HG03342 (cell line): ENCODE measurements around the gene TYMP.

Experiments
- ATAC-seq: cut with Tn5 transposase; IDR thresholded peaks from one replicate; pipeline ENCODE4 v1.9.1; 2021; ENCODE audit warnings: mild to moderate bottlenecking, moderate library complexity; ENCODE audit not compliant: unreplicated experiment

TYMP gene, protein sequence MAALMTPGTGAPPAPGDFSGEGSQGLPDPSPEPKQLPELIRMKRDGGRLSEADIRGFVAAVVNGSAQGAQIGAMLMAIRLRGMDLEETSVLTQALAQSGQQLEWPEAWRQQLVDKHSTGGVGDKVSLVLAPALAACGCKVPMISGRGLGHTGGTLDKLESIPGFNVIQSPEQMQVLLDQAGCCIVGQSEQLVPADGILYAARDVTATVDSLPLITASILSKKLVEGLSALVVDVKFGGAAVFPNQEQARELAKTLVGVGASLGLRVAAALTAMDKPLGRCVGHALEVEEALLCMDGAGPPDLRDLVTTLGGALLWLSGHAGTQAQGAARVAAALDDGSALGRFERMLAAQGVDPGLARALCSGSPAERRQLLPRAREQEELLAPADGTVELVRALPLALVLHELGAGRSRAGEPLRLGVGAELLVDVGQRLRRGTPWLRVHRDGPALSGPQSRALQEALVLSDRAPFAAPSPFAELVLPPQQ

DNA sequence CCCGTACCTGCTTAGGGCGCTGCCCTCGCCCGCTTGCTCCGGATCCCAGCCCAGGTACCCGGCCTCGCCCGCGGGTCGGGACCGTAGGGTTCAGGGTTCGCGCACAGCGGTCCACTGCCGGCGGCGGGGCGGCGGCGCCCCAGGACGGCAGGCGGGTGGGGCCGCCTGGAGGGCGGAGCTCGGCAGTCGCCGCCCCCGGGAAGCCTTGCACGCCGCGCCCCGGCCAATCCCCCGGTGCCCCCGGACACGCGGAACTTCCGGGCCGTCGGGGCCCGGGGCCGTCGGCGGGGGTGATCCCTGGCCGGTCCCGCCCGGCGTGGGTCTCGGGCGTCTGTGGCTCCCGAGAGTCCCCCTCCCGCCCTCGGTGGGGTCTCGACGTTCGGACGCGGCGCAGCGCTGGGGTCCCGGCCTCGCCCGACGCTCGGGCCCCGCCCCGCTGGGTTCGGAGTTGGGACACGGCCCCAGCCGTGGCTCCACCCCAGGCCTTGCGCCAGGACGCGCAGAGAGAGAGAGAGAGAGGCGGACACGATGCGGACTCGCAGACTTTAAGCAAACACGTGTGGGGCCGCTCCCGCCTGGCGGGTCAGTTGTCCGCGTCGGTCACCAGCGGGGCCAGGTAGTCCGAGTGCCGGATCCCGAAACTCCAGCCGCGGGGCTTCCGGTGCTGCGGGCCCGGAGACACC, at the start of gene TYMP:
Gene TYMP, minus strand, starts transcription at position 116 of the 683 bp plus-strand sequence. CDS start 303 bp downstream, outside the sequence.
- ATAC-seq = peak; percentile 17

DNA sequence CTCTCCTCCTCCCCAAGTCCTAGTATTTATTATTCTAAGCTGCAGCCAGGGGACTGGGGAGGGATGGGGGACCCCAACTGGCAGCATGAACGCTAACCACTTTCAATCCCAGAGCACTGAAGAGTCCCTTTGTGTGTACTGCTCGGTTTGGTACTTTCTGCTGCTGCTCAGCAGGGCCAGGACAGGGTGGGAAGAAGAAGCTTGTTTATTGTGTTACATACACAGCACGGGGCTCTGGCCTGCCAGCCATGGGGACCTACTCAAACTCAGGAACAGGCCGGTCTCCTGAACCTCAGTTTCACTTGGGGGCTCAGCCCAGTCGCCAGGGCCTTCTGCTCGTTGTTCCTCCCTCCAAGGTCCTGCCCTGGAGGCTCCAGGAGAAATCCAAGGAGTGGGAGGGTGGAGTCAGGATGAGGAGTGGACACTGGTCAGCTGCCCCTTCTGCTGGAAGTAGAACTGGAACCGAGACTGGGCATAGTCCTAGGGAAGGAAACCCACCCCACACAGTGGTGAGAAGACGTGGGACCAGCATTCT, 49.0 kb upstream of the TYMP start:
- no peak for ATAC-seq

DNA sequence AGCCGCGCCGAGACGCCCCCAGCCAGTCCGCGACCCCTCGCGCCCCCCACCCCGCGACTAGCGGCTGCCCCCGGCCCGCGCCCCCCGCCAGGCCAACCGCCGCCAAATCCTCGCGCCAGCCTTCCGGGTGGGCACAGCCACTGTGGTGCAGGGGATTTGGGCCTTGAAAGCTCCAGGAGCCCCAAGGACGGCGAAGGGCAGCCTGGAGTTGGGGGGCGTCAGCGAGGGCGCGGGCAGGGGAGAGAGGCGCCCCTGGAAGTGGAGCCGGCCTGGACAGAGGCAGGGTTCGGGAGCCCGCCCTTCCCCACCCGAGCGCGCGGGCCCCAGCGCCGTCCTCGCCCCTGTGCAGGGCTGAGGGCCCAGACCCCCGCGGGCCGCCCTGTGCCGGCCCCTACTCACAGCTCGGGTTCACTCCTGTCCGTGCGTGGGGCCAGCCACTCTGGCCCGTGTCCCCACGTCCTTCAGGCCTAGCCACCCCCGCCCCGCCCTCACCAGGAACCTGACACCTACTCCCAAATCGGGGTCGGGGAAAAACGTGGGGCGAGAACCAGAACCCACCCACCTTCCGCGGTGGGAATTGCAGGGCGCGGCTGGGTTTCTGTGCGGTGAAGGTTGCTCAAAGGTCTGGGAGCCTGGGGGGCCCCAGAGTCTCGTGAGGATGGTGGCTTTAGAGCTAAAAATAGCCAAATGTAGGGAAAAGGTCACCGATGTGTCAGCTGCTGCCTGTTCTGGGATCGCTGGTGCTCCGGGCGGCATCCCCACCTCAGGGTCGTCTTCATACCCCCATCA, 48.4 kb upstream of the TYMP start, which contains the start of gene CPT1B:
Gene CPT1B, minus strand, starts transcription at position 441 of the 789 bp plus-strand sequence. CDS start 512 bp downstream, outside the sequence.
- ATAC-seq = no peak

DNA sequence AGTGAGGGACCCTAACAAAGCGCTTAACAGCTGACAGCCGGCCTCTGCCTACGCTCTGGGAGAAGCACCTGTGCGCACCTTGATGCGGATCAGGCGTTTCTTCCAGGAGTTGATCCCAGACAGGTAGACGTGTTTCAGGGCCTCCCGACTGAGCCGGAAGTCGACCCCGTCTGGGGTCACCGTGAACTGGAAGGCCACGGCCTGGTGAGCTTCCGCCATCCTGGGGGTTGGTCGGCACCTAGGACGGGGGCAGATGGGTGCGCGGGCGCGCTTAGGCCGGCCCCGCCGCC, 47.8 kb upstream of the TYMP start:
- no peak for ATAC-seq

DNA sequence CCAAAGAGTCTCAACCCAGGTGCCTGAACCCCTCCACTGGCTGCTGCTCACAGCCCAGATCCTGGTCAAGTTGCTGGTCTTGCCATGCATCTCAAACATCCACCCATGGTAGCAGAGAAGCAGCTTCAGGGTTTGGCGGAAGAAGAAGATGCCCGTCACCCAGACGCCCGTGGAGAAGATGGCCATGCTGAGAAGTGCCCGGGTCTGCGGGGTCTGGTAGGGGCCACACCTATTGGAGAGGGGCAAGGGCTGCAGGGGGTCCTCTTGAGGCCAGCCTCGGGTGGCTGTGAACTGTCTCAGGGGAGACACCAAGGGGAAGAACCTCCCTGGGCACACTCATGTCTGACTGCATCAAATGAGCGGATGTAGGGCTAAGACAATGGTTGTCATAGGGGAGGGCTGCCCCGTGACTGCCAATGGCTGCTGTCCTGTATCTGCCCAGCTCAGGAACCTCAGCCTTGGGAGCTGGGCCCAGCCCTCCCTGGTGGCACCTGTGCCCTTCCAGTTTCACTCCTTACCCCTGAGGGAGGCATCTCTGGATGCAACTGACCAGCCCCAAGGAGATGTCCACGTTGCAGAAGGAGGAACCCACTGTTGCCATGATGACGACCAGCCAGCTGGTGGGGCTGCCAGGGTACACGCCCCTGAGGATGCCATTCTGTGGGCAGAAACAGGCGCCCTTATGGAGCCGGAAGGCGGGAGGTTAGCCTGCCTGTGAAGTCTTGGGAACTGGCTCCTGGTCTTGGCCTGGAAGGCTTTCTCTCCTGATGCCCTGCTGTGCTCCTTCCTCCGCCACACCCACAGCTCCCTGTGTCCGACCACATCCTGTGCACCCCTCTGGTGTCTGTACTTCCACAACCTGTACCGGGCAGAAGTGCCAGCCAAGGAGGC, 47.2 kb upstream of the TYMP start:
- no peak for ATAC-seq

DNA sequence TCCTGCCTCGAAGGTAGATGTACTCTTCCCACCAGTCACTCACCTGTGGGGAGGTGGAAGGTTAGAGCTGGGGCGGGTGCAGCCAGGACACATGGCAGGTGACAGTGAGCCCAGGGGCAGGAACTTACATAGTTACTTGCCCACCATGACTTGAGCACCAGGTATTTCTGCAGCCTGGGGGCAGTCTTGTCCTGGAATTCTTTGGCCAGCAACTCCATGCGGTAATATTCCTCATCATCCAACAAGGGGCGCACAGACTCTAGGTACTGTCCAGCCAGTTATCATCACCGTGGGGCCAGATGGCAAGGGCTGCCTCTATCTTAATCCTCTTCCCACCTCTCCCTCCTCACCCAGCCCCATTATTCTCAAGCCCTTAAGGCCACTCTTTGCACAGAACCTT, 46.3 kb upstream of the TYMP start:
- no peak for ATAC-seq

DNA sequence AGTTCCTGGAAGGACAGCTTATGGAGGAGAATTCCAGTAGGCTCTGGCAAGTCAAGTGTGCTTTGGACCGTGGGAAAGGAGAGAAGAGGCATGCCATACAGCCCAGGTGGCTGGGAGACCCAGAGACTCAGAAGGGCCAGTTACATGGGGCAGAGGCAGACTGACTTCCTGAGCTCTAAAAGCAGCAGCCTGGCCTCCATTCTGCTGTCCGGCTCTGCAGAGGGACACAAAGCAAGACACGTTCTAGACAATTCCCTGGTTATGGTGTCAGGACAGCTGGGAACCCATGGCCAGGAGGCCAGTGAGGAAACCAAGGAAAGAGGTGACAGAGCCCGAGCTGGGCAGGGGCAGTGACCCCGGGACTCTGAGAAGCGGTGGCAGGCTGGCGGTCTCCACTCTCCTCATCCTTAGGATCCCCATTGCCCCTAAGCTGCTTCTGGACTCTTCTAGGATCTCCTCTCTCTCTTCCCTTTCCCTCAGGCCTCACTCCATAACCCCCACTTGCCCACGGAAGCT, 45.7 kb upstream of the TYMP start:
- ATAC-seq = no peak

DNA sequence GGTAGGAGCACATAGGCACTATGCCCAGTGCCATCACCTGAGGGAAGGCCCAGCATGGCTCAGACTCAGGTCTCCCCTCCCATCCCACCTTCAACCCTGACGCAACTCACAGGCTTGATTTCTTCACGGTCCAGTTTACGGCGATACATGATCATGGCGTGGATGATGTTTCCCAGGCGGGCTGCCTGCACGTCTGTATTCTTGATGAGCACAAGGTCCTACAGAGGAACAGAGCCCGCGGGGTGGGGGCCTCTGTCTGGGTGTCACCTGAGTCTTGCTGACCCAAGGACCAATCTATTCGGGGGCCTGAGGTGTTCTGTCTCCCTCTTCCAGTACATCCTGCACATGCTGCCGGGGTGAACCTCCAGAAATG, 44.6 kb upstream of the TYMP start:
- no peak for ATAC-seq

DNA sequence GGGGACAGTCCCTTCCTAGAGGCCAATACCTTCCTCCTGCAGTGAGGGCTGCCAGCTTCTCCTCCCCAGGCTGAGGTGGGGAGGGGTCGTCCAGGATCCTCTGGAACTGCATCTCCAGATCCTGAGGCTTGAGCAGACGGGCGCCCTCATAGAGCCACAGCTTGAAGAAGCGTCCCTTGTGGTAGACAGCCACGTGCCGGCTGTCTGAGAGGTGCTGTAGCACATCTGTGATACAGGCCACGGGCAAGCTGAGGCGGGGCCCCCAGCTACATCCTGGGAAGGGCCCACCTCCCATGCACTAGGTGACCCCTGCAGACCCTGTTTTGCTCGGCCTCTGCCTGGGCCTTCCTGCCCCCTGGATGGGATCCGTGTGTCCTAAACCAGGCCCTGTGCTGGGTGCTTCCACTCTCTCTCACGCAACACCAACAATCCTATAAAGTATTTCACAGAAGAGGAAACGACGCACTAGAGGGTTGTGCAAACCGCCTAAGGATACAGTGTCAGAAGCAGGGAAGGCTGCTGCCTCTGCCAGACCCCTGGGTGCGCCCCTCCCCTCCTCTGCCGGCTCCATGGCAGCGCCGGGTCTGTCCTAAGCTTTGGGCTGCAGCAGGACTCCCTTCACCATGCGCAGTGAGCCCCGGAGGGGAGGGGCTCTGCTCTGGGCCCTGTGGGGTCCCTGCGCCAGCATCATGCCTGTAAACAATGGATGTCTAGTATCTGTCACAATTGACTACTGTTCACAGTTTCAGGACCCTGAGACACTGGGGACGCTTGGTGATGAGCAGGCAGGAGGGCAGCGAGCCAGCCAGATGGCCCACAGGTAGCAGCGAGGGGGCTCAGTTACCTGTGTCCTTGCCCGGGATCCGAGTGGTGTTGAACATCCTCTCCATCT, 43.9 kb upstream of the TYMP start:
- ATAC-seq = no peak

DNA sequence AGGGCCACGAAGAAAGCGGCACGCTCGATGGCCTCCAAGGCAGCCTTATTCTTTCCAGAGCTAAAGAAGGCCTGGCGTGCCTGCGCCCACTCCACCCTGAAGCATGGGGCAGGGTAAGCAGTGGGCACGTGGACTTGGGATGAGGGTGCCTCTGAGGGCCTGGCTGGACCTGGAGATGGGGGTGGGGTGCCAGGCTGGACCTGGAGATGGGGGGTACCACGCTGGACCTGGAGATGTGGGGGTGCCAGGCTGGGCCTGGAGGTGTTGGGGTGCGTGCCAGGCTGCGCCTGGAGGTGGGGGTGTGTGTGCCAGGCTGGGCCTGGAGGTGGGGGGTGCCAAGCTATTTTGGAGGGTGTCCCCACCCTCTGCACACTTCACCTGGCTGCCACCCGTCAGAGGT, 43.2 kb upstream of the TYMP start:
- ATAC-seq = no peak

DNA sequence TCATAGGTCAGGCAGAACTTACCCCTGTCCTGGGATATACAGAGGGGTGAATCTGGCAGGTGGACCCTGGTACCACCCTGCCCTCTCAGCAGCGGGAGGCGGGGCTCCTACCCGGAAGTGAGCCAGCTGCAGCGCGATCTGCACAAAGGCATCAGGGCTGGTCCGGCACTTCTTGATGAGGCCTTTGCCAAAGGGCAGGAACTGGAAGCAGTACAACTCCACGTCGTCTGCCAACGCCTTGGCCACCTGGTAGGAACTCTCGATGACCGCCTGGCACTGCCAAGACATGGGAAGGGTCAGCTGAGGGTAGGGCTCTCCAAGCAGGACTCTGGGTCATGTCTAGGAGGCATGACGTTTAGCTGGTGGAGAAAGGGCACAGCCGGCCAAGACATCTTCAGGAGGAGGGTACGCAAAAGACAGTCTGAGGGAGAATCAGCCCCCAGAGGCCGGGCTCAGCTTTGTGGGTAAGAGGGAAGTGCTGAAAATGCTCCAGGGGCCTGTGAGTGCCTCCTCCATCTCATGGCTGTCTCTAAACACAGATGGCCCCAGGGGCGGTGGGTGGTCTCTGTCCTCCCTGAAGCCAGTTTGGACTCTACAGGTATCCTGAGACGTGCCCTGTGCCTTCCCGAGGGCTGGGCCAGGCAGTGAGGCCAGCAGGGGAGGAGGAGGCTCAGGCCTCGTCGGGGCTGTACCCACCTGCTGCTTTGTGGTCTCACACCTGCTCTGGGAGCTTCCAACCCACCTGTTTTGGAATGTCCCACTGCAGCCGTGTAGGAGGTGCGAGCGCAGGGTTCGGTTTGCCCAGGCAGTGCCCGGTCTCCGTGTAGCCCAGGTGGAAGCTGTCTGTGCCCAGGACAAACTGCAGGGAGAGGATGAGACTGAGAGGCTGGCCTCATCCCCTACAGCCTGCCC, 41.7 kb upstream of the TYMP start:
- no peak for ATAC-seq

DNA sequence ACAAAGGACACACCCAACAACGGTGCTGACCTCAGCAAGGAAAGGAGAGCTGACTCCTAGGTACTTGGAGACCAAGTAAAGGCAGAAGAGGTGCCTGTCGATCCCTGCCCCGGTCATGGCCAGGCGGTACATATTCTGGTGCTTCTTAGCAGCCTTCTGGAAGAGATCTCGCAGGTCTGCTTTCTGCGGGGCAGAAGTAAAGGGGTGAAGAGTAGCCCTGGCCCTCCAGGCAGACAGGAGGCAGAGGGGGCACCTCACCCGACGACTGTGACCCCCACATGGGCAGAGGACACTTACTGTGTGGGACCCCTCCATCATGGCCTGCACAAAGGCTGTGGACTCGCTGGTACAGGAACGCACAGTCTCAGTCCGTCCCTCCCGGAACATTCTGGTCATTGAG, 41.0 kb upstream of the TYMP start:
- no peak for ATAC-seq

DNA sequence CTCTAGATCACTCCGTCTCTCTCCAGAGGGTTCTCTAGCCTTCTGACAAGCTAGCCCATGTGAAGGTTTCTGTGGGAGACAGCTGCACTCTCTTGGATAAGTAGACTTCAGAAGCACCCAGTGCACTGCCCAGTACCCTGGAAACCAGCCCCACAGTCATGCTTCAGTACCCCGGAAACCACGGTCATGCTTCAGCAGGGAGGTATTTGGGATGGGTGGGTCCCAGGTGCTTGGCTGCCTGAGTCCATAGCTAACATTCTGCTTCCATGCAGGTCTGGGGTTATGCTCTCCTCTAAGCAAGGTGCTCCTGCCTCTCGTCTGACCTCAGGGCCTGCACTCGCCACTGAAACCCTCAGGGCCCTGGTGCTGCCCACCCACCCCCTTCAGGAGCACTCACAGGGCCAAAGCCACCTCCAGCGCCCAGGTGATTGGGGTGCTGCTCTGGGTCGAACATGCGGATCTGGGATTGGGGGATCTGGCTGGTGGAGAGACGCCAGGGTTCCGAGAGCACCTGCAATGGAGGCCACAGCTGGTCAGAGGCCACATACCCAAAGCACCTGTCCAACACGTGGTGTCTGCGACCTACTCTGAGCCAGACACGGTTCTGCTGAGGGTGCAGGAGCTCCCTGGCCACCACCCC, 40.2 kb upstream of the TYMP start:
- ATAC-seq = no peak

DNA sequence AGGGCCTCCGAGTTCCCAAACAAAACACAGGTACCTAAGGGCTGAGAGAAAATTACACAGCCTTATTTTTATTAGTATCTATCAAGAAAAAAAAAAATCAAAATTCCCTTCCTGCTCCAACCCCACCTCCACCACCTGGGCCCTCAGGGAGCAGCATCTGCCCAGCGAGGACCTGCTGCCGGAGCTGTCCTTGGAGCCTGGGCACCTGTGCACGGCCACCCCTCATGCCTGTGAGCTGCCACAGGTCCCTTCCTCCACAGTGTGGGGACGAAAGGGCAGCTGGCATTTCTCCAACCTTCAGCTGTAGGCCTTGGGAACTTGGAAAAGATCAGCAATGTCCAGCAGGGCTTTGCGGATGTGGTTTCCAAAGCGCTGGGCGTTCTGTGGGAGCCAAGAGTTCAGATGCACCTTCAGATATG, 39.2 kb upstream of the TYMP start:
- no peak for ATAC-seq

DNA sequence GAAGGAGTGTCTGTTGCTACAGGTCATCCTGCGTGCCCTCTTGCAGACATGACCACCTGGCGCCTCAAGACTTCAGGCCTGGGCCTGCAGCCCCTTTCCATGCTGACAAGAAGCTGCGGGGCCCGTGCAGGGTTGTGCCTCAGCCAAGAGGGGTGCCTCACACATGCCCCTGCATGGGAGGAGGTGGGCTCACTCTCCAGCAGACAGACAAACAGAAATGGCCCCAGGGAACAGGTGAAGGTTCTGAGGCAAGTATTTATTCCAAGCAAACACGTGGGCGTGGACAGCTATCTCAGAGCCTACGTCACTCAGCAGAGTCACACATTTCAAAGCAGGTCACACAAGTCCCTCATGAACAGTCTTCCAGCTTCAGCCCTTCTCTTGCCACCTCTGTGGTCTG, 38.8 kb upstream of the TYMP start:
- no peak for ATAC-seq

DNA sequence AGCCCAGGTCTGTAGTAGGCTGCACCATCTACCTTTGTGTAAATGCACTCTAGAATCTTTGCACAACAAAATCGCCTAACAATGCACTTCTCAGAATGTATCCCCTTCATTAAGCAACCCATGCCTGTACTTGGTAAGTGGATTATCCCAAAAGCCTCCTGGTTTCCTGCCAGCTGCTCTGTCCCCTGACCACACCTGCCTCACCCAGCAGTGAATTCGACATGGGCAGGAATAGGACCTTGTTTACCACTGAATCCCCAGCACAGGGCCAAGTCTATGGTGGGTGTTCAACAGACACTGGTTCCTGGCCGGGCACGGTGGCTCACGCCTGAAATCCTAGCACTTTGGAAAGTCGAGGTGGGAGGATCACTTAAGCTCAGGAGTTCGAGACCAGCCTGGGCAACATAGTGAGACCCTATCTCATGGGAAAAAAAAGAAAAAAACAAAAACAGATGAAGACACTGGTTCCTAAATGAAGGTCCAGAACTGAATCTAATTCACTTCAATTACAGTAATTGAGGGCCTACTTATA, 38.0 kb upstream of the TYMP start:
- no peak for ATAC-seq

DNA sequence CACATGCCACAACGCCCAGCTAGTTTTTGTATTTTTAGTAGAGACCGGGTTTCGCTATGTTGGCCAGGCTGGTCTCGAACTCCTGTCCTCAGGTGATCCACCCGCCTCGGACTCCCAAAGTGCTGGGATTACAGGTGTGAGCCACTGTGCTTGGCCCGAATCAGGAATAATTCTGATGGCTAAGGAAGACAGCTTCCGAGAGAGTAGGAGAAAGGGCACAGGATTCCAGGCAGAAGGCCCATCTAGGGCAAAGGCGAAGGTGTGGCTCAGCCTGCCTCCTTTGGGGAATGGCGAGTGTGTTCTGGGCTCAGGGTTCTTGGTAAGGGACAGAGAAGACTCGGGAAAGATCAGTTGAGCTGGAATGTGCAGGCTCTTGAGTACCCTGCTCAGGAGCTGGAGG, 34.5 kb upstream of the TYMP start:
- no peak for ATAC-seq
